GM18520 (cell line): ENCODE data around the gene PRDM2.

Experiments
- ATAC-seq: cut with Tn5 transposase; IDR thresholded peaks from one replicate; pipeline ENCODE4 v1.9.1; 2021; ENCODE audit not compliant: unreplicated experiment

Gene PRDM2

GRCh38 chr1:13812456-13813397 is 112.7 kb downstream of the PRDM2 start:
- ATAC-seq: no peak

- ATAC-seq: no peak
Measured at GRCh38 chr1:13813398-13814012, 113.5 kb downstream of the PRDM2 start.

DNA sequence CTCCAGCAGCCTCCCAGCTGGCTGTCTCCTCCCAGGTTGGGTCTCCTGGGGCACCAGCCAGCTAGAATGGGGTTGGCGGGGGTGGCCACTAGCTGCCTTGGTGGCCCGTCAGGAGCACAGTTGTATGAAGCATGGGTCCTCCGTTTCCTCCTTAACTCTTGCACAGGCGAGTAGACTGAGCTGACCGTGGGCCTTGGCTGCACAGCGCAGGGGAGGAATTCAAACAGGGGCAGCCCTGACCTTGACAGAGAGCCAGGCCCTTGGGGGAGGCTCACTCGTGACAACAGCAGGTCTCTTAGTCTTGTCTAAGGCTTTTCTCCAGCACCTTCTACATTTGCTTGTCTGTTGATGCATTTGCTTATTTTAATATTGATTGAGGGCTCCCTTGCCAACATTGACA is 114.1 kb downstream of the PRDM2 start:
- ATAC-seq: no peak

GRCh38 chr1:13816016-13816760 is 116.2 kb downstream of the PRDM2 start:
- ATAC-seq: no peak

- no peak for ATAC-seq
Measured at GRCh38 chr1:13817906-13818305, 117.9 kb downstream of the PRDM2 start.

DNA sequence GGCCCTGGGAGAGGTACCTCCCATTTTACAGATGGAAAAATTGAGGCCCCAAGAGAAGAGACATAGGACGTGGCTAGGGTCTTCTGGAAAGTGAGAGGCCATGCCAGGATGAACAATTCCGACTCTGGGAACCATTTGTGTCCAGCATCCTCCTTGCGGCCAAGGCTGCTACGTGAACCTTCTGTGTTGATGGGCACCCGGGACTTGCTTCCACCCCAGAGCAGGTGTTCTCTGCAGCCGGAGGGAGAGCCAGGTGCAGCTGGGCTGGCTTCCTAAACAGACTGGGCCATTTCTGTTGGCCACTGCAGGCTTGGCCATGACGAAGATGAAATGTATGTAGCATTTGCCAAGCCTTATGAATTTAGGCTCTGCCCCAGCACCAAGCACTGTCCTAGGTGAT is 118.9 kb downstream of the PRDM2 start:
- ATAC-seq: no peak

DNA sequence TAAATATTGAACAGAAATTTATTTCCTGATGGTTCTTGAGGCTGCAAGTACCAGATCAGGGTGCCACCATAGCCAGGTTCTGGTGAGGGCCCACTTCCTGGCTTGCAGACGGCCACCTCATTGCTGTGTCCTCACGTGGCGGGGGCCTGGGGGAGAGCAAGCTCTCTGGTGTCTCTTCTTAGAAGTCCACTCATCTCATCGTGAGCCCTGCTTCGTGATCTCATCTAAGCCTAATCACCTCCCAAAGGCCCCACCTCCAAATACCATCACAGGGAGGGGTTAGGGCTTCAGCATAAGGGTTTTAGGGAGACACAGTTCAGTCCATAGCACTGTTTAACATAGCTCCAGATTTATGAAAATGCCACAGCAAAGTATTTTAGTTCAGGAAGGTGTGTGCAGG is 119.7 kb downstream of the PRDM2 start:
- ATAC-seq: no peak

DNA sequence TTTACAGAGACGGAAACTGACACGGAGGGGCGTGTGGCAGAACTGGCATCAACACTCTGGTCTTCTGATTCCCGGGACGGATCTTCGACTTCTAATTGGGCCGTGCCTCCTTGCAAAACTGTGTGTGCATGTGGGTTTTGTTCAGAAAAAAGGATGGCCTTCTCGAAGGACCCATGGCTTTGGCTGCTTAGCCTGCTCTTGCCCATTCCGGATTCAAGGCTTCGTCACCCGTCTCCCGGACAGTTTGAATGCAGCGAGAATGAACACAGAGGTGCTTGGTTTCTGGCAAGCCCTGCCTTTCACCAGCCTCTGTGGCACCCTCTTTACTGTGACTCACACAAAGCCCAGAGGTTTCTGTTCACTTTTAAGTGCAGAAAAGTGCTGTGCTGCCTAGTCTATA is 120.1 kb downstream of the PRDM2 start:
- ATAC-seq: no peak

- ATAC-seq: no peak
Measured at GRCh38 chr1:13820456-13820855, 120.5 kb downstream of the PRDM2 start.

- no peak for ATAC-seq
Measured at GRCh38 chr1:13823126-13823880, 123.3 kb downstream of the PRDM2 start.

- no peak for ATAC-seq
Measured at GRCh38 chr1:13823936-13824335, 123.9 kb downstream of the PRDM2 start.

DNA sequence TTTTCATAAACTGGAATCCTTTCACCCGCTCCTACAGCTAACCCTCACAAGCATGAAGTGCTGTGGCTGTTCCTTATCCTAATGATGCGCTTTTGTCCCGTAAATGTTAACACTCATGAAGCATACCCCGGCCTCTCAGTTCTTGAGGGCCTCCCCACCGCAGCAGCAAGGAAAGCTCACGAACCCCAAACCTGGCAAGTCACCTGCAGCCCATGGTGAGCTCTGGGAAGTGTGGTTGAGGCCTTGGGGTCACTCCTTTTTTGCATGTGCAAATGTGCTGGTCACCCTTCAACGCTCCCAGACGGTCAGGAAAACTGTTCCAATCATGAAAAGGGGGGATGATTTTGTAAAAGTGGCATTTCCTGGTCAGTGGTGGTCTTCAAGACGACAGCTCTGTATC is 124.6 kb downstream of the PRDM2 start:
- no peak for ATAC-seq

GRCh38 chr1:13825033-13825432 is 125.0 kb downstream of the PRDM2 start:
- ATAC-seq: no peak

DNA sequence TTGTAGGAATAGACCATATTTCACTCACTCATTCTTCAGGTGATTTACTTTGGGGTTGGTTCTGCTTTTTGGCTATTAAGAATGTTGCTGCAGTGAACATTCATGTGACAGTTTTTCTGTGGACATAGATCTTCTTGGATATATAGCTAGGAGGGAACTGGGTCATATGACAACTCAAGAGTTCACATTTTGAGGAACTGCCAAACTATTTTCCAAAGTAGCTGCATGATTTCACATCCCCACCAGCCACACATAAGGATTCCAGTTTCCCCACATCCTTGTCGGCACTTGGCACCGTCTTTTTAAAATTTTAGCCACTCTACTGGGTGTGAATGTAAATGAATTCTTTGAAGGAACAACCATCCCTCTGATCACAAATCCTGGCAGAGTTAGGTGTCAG is 126.0 kb downstream of the PRDM2 start:
- ATAC-seq: no peak

DNA sequence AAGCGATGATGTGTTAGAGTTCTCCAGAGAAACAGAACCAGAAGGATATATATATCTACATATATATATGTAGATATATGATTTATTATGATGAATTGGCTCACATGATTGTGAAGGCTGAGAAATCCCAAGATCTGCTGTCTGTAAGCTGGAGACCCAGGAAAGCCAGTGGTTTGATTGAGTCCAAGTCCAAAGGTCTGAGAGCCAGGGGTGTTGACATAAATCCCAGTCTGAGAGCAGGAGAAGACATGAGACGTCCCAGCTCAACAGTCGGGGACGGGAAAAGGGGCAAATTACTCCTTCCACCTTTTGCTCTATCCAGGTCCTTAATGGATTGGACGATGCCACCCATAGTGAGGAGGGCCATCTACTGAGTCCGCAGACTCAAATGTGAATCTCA is 126.6 kb downstream of the PRDM2 start:
- no peak for ATAC-seq

GRCh38 chr1:13828454-13829151 is 128.6 kb downstream of the PRDM2 start:
- ATAC-seq: no peak

GRCh38 chr1:13829152-13829769 is 129.3 kb downstream of the PRDM2 start:
- ATAC-seq: no peak

GRCh38 chr1:13830170-13830569 is 130.2 kb downstream of the PRDM2 start:
- no peak for ATAC-seq

- no peak for ATAC-seq
Measured at GRCh38 chr1:13830616-13831280, 130.8 kb downstream of the PRDM2 start.
